GM18951 (cell line): ENCODE measurements around the gene SNX11.

Source experiments
- POLR2A ChIP-seq: IDR thresholded peaks from 4 replicates; pipeline ENCODE4 v1.6.1; 2011; ENCODE audit warnings: mild to moderate bottlenecking; ENCODE audit not compliant: insufficient read length, insufficient read depth; ENCODE audit errors: extremely low read depth
- in situ Hi-C: fragments of 300-500 bp; cut with MboI; formaldehyde crosslinking; loops from one replicate; pipeline ENCODE4 v1.12.0; 2022; ENCODE audit warnings: low sequenced_read_pairs, mixed read lengths, inconsistent platforms; ENCODE audit not compliant: unreplicated experiment

Gene SNX11

DNA sequence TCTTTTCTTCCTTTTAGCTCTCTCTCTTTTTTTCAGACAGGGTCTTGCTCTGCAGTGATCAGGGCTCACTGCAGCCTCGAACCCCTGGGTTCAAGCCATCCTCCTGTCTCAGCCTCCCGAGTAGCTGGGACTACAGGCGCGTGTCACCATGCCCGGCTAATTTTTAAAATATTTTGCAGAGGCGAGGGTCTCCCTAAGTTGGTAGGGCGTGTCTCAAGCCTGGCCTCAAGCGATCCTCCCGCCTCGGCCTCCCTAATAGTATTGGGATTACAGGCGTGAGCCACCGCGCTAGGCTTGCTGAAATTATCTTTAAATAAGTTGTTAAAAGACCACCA, 797 bp upstream of the SNX11 start:
- in situ Hi-C loops = no loop called here
- no peak for TF ChIP-seq POLR2A

DNA sequence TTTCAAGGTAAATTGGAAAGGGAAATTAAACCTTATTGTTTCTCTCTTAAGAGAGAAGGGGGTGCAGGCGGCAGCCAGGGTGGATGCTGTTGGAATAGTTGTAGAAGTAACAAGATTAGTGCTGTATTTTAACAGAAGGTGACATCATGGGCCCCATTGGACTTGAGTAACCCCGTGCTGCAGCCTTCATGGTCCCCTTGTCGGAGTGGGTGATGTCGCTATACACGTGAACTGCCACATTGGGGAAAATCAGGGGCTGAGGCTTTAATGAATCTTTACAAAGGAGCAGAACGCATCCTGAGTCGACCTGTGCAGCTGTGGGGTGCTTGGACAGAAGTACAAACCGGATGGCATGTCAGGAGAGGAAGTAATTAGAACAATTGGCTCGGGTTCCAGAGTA, 3.2 kb downstream of the SNX11 start:
- TF ChIP-seq POLR2A = no peak
- in situ Hi-C loops = no loop called here

DNA sequence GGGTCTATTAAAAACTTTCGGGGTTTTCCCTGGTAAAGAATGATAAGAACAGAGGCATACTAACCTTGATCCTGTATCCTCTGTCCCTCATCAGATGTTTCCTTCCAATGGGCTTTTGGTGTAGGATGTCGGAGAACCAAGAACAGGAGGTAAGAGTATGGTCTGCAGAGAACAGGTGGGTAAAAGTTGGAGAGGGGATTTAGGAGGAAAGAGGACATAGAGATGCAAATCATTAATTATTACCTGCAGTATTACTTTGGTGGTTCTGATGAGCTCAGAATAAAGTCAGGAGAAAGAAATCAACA, 4.3 kb downstream of the SNX11 start:
- TF ChIP-seq POLR2A = peak; percentile 7
- in situ Hi-C loops = no loop called here

DNA sequence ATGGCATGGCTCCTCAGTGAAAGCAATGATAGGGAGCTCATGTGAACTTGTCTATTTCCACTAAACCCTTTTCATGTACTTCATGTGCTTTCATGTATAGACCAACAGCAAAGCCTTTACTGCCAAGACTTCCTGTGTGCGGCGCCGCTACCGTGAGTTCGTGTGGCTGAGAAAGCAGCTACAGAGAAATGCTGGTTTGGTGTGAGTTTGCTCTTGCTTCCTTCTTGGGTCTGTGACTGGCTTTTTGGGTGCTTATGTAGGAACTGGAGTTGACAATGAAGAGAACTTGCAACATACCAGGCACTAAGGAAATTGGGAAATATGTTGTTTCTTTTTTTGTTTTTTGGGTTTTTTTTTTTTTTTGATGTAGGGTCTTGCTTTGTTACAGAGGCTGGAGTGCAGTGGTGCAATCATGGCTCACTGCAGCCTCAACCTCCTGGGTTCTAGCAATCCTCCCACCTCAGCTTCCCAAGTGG, 5.7 kb downstream of the SNX11 start:
- in situ Hi-C loops = no loop called here
- TF ChIP-seq POLR2A = no peak

DNA sequence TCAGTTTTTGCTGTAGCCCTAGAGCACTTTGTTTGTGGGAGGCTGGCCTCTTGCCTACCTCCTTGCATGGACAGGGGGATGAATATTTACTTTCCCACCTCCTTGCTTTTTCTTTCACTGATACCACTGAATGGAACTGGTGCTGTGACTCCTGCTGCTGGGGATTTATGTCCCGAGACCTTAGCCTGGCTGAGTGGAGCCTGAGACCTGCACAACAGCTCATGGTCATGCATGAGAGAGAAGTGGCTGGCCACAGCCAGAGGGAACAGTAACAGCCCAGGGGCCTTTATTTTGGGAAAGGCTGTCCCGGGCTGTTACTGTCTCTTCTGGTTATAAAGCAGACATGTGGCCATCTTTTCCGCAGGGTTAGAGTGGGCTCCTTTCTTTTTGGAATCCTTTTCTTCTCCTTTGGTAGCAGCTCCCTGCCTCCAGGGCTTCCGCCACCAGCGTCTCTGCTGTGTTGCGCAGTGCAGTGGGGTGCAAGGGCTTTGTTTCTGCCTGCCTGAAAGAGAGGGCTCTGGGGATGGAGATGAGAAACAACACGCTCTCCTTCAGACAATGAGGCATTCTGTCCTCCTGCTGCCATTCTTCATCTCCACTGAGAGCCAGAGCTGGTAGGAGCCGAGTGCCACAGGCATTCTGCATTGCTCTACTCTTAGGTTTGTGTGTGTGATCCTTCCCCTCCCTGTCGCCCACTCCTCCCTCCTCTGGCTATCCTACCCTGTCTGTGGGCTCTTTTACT, 14.5 kb downstream of the SNX11 start:
- in situ Hi-C loops = no loop called here
- TF ChIP-seq POLR2A = no peak

DNA sequence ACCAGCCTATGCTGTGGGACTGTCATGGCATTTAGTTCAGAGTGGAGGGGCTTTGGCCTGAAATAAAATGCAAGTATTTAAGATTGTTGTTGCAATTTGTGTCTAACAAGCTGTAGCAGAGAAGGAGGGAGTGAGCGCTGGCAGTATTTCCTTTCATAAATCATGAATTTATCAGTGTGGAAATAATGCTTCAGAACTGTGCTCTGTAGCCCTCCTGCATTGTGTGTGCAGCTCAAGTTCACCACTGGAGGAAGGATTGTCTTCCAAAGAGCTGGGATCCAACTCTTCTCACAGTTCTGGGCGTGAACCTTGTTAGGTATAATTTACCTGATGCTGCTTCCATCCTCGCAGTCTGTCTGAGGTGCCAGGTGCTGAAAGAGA, 15.1 kb downstream of the SNX11 start:
- TF ChIP-seq POLR2A = no peak
- in situ Hi-C loops = no loop called here

DNA sequence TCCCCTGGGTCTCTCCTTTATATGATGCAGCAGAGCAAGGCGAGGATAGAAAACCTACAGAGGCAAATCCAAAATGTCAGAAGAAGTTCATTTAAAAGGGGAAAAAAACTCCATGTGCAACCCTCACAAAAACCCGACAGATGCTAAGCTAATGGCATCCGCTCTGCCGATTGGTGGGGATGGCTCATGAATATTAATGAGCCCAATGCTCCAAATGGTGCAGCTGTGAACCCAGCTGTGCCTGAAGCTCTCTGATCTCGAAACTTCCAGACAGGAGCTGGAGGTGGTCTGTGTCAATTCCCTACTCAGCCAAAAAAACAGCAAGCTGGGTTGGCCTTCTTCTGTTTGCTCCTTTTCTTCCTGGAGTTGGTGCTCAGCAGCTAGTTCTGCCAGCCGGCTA, 15.5 kb downstream of the SNX11 start:
- in situ Hi-C loops = no loop called here
- TF ChIP-seq POLR2A = no peak

DNA sequence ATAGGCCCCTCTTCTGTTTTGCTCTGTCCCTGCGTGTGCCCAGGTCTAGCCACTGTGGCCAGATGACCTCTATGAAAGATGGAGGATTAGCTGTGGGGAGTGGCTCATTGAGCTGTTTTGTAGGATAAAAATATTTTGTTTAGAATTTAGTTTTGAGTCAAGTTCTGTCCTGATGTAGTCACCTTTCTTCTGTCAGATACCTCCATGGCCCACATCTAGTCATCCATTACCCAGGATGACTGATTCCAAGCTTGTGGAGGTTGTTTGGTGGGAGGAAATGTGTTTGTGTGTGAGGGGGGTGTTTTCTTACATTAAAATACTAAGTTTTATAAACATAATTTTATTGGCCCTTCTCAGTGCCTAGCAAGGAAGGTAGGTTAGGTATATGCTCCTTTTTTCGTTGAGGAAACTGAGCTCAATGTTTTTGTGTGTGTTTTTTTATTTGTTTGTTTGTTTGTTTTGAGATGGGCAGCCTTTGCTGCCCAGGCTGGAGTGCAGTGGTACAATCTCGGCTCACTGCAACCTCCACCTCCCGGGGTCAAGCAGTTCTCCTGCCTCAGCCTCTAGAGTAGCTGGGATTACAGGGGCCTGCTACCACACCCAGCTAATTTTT, 16.3 kb downstream of the SNX11 start:
- in situ Hi-C loops = no loop called here

DNA sequence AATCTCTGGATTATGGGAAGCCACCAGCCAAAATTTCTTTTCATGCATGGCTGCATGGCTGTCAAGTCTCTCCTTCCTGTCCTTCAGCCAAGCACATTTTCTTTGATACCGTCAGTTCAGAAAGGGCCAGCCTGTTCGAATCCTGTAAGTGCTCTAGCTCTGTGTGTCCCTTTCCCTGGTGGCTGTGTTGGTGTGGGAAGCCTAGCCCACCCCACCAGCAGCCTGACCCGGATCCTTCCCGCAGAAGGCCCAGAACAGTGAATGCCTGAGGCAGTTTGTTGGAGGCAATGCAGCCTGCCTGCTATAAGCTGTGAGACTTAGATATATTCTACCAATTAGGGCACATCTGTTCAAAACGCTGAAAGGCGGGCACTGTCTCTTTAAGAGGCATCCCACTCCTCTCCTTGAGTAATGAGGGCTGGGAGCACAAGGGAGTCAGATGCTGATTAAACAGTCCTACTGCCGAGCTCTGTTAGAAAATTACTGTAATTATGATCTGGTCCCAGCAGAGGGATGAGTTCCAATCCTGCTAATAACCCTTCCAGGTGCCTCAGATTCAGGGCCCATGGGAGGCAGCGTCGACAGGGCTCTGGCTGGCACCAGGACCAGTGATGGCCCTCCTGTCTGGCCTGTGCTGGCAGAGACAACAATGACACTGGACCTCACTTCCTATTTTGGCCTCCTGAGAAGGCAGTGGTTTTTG, 18.4 kb downstream of the SNX11 start:
- in situ Hi-C loops = no loop called here
- TF ChIP-seq POLR2A = no peak

More for the DNA sequence above, 16.3 kb downstream of the SNX11 start:
- TF ChIP-seq POLR2A = no peak

DNA sequence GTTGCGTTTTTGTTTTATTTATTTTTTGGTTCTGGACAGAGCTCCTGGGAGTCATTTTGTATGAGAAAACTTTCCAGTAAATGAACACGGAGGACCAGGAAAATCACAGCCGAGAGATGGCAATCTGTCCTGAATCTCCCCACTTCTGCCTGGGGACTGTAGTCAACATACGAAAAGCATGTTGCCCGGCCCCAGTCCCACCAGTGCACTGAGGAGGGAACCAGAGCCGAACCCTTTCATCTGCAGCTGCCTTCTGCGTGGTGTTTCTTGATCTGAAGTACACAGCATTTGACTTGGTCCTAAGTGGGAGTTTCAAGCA, 18.9 kb downstream of the SNX11 start:
- no peak for TF ChIP-seq POLR2A
- in situ Hi-C loops = no loop called here

DNA sequence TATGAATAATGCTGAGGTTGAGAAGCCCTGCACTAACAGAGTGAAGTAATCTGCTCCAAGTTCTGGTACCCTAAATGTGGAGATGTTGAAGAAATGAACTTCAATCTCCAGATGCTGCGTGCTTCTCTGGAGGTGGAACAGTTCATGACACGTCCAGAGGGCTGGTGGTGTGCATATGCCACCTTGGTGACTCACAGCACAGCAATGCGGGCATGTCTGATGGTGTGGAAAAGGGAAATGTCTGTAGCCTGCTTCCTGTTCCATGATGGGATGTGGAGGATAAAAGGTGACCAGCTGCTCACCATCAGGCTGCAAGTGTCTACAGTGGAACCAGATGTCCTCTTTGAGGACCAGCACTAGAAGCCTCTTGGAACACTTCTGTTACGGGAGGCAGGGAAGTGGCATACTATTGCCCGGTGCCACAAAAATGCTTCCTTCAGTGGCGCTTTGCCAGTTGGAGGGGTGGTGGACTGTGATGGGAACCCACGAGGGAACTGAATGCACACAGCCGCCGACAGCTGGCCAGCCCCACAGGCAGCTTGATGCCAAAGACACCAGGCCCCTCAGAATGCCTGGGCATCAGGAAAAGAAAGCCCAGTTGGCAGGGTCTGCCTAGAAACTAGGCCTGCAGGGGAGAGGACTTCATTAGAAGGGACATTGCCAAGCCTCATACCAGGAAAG, 19.9 kb downstream of the SNX11 start:
- in situ Hi-C loops = no loop called here

DNA sequence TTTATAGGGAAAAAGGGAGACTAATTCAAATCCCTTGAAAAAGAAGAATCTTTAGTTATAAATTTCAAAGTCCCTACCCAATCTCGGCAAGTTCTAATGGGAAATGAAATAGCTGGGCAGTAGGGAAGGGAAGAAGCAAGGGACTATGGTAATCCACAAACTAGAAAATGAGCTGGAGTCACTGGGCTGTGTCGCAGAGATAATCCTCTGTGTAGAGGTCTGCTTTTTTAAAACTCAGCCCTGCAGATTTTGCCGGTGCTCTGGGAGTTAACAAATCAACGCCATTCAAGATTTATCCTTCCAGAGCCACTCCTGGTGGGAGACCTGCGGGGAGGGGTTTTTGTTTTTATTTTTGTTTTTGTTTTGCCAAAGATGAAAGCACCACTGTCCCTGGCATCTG, 20.8 kb downstream of the SNX11 start:
- no peak for TF ChIP-seq POLR2A
- in situ Hi-C loops = no loop called here

More for the DNA sequence above, 19.9 kb downstream of the SNX11 start:
- TF ChIP-seq POLR2A = peak; percentile 28

DNA sequence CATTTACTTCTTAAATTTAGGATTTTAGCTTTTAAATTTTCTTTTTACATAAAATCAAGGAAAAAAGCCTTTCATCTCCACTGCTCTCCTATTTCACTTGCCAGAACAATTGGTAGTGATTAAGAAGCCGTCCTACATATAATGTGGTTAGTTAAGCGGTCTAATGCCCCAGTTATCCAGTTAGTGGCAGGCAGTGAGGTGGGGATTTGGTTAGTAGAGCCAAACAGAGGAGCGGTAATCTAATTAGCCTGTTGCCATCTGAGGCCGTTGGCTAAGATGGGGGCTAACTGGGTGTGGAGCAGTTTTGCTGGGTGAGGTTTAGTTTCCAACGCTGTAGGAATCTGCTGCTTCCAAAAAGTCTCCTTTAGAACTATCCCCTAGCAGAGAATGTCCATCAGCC, 22.4 kb downstream of the SNX11 start:
- in situ Hi-C loops = loop anchor here (10.0 kb wide), 1 partner anchor 95 kb away; the partner anchor contains the start of gene COPZ2
- no peak for TF ChIP-seq POLR2A
